Superior temporal gyrus (tissue), 1 donor: ENCODE measurements around the gene TCF7L1.
"Not testable (repeated sequence)": the region's sequence is repeated elsewhere in the genome, so short reads cannot be mapped to it uniquely, and the experiment has no call there.

Experiments
- DNase-seq: peaks from one replicate; pipeline ENCODE4 v3.0.0-alpha.2; 2016; ENCODE audit errors: extremely low spot score

Gene TCF7L1

GRCh38 chr2:85132834-85133637, at the start of gene TCF7L1:
TSS of gene TCF7L1 (plus strand) at chr2:85133392. CDS start at chr2:85133685, 293 bp downstream.
- DNase-seq, result no peak

DNA sequence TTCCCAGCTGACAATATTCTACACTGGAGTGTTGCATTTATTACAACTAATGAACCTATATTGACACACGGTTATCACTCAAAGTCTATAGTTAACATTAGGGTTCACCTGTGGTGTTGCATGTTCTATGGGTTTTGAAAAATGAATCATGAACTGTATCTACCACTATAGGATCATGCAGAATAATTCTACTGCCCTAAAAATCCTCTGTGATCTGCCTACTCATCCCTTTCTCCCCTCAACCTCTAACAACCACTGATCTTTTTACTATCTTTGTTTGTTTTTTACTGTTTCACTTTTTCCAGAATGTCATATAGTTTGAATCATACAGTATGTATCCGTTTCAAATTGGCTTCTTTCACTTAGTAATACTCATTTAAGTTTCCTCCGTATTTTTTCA, 47.6 kb upstream of the TCF7L1 start:
- DNase-seq, result no peak

DNA sequence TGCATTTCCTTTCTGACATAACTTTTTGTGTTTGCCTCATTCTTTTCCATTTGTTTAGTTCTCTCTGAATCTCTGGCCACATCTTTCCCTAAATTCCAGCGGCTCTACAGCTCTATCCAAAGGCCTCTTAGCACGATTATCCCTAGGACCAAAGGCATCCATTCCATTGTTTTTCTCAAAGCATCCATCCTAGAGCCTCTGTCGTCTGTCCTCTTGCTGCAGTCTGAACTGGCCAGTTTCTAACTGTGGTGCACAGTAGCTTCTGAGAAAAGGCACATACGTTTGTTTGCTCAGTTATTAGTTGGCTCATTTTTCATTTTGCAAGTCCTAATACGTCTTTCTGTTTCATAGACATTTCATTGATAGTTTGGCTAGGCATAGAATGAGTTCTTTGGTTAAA, 45.7 kb upstream of the TCF7L1 start:
- DNase-seq, result no peak

- no peak for DNase-seq
Measured at GRCh38 chr2:85088921-85089320, 44.3 kb upstream of the TCF7L1 start.

DNA sequence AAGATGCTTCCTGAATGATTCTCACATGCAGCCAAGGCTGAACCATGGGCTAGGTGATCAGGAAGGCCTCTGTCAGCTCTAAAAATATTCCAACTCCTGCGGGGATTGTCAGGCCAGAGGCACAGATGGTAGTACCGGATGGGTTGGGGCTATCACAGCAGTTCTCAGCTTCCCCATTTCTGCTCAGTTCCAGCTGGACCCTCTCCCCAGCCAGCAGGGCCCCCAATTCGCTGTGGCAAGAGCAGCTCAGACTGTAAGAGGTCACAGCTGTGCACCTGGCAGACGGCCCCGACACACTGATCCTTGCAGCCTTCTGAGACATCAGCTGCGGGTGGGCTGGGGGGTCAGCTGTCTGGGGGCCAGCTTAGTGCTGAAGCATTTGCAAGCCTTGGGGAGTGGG, 43.6 kb upstream of the TCF7L1 start:
- no peak for DNase-seq

DNA sequence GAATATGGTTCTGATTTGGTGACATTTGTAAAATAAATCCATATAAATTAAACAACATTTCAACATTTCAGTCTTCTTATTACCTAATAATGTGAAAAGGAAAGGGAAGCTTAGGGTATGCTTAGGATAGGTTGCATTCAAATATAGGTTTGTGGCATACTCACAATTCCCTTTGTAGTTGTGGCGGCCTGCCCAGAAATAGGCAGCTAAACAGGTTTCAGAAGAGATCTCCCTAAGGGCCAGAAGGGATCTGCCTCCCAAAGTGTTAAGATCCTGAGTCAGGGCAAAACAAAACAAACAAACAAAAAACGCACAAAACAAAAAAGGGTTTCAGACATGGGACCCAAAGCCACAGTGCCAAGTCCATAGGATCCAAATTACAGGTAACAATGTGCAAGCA, 41.4 kb upstream of the TCF7L1 start:
- DNase-seq, result no peak

- DNase-seq, result no peak
Measured at GRCh38 chr2:85095094-85095493, 38.1 kb upstream of the TCF7L1 start.

- no peak for DNase-seq
Measured at GRCh38 chr2:85096616-85097015, 36.6 kb upstream of the TCF7L1 start.

- DNase-seq, result no peak
Measured at GRCh38 chr2:85104228-85104627, 29.0 kb upstream of the TCF7L1 start.

GRCh38 chr2:85106489-85107180, 26.6 kb upstream of the TCF7L1 start:
- no peak for DNase-seq

DNA sequence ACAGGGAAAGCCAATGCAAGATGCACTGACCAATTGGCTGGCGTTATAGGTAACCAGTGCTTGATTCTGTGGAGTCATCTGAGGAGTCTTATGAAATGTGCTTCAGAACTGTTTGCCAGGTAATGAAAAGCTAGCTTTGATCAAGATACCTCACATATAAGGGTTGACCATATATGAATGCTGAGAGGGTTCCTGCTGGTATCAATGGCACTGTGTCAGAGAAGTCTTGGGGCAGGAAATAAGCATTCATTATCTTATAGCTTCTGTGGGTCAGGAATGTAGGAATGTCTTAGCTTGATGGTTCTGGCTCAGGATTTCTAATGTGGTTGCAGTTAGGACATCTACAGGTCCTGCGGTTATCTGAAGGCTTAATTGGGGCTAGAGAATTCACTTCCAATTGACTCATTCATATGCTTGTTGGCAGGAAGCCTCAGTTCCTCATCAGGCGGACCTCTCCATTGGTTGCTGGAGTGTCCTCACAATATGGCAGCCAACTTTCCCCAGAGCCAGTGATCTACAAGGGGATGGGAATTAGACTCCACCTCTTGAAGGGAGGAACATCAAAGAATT, 22.1 kb upstream of the TCF7L1 start:
- no peak for DNase-seq

GRCh38 chr2:85111819-85112281, 21.3 kb upstream of the TCF7L1 start:
- DNase-seq, result no peak

DNA sequence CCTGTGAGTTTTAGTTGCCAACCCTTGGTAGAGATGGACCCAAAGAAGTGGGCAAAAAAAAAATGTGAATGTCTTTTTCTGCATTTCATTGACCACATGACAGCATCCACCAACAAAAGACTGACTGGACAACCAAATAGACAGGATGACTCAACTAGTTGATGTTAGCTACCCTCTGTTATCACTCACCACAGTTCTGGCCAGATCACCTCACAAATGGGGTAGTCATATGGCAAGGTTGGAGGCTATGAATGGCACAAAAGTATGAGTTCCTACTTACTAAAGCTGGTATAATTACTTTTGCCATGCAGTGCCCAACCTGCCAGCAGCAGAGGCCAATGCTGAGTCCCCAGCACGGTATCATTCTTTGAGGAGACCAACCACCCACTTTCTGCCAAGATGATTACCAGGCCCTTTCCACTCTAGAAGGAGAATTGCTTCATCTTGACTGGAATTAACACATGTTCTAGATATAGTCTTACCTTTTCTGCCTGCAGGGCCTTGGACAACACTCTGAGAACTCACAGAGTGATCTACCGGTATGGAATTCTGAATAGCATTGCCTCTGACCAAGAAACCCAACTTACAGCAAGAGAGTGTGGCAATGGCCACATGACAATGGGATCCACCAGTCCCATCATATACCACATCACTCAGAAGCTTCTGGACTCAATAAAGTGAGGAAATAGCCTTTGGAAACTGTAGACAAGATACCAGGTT, 20.1 kb upstream of the TCF7L1 start:
- DNase-seq, result no peak

GRCh38 chr2:85114586-85115330, 18.4 kb upstream of the TCF7L1 start:
- no peak for DNase-seq

GRCh38 chr2:85116207-85116606, 17.0 kb upstream of the TCF7L1 start:
- DNase-seq, result no peak

DNA sequence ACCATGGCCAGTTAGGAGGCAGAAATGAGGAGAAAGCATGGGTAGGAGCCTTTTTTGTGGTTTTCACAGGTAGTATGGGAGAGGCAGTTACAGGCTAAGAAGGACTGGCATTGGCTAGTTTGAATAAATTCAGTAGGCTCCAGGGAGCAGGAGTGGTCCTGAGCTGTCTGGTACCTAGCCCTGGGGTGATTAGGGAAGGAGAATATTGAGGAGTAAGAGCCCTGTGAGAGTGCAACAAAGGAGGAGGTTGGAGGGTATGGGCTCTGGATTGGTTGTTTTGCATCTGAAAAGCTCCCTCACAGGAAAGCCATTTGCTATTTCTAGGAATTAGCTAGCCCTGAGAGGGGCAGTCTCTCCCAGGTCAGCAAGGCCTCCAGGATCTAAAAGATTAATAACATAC, 13.3 kb upstream of the TCF7L1 start:
- DNase-seq, result no peak

DNA sequence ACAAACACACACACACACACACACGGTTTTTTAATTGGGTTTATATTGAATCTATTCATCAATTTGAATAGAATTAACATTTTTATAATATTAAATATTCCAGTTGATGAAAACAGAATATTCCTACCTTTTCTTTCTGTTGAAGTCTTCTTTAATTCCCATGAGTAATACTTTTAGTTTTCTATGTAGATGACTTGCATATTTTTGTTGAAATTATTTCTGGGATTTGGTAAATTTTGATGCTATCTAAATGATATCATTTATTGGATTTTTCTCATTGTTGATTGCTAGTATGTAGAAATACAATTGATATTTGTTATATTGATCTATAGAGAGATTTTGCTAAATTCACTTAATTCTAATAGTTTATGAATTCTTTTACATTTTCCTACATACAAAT, 12.8 kb upstream of the TCF7L1 start:
- no peak for DNase-seq

GRCh38 chr2:85126462-85126861, 6.7 kb upstream of the TCF7L1 start:
- DNase-seq, result not testable (repeated sequence)

DNA sequence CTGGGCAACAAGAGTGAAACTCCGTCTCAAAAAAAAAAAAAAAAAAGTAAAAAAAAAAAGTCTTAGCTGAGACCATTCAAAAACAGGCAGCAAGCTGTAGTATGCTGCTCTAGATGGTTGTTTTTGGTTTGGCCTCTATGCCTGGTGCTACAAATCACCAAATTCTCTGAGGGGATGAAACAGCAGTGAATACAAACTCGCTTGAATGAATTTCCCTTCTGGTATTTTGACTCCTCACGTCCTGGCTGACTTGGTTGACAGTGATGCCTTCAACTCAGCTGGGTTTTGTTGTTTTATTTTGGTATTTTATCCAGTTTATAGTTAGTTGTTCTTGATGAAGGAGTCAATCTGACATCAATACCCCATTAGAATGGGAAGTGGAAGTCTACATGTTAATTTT, 3.3 kb upstream of the TCF7L1 start:
- no peak for DNase-seq

GRCh38 chr2:85130407-85130806, 2.8 kb upstream of the TCF7L1 start:
- DNase-seq, result no peak

GRCh38 chr2:85131116-85131515, 2.1 kb upstream of the TCF7L1 start:
- DNase-seq, result no peak

- DNase-seq, result no peak
Measured at GRCh38 chr2:85132397-85132796, 795 bp upstream of the TCF7L1 start.
